ENCODE results near the gene DLX4.

The DLX4 gene

DNA sequence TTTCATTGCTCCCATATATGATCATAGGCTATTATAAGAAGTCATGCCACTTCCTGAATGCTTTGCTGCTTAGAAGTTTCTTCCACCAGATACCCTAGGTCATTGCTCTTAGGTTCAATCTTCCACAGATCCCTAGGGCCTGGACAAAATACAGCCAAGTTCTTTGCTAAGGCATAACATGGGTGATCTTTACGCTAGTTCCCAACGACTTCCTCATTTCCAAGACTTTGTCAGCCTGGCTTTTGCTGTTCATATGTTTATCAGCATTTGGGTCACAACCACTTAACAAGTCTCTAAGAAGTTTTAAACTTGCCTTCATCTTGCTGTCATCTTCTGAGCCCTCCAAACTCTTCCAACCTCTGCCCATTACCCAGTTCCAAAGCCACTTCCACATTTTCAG lies 46.2 kb downstream of the DLX4 start:
- TF ChIP-seq CTCF (IDR thresholded peaks at IDR 0.05) = no peak
- no peak for TF ChIP-seq ZFX (IDR thresholded peaks at IDR 0.05; ENCODE audit: borderline replicate concordance)
- no peak overlapping the region for H3K27ac ChIP-seq

GRCh38 chr17:50018909-50019308 lies 49.9 kb downstream of the DLX4 start:
- H3K27ac ChIP-seq = no peak overlapping the region
- TF ChIP-seq CTCF (IDR thresholded peaks at IDR 0.05) (no peak), ZFX (IDR thresholded peaks at IDR 0.05; ENCODE audit: borderline replicate concordance) (no peak)

GRCh38 chr17:50020841-50021599 lies 52.0 kb downstream of the DLX4 start:
- TF ChIP-seq ZFX (IDR thresholded peaks at IDR 0.05; ENCODE audit: borderline replicate concordance) (no peak), CTCF (IDR thresholded peaks at IDR 0.05) (no peak)
- no peak overlapping the region for H3K27ac ChIP-seq

- no peak for TF ChIP-seq CTCF (IDR thresholded peaks at IDR 0.05)
- no peak for TF ChIP-seq ZFX (IDR thresholded peaks at IDR 0.05; ENCODE audit: borderline replicate concordance)
- no peak overlapping the region for H3K27ac ChIP-seq
Measured at GRCh38 chr17:50021681-50022370, 52.8 kb downstream of the DLX4 start.

GRCh38 chr17:50022463-50023130 lies 53.6 kb downstream of the DLX4 start:
- TF ChIP-seq CTCF (IDR thresholded peaks at IDR 0.05) = no peak
- no peak for TF ChIP-seq ZFX (IDR thresholded peaks at IDR 0.05; ENCODE audit: borderline replicate concordance)
- H3K27ac ChIP-seq = no peak overlapping the region

GRCh38 chr17:50023520-50023919 lies 54.5 kb downstream of the DLX4 start:
- no peak overlapping the region for H3K27ac ChIP-seq
- TF ChIP-seq ZFX (IDR thresholded peaks at IDR 0.05; ENCODE audit: borderline replicate concordance) (no peak), CTCF (IDR thresholded peaks at IDR 0.05) (no peak)
